ENCODE measurements around the gene LFNG.

Gene LFNG

DNA sequence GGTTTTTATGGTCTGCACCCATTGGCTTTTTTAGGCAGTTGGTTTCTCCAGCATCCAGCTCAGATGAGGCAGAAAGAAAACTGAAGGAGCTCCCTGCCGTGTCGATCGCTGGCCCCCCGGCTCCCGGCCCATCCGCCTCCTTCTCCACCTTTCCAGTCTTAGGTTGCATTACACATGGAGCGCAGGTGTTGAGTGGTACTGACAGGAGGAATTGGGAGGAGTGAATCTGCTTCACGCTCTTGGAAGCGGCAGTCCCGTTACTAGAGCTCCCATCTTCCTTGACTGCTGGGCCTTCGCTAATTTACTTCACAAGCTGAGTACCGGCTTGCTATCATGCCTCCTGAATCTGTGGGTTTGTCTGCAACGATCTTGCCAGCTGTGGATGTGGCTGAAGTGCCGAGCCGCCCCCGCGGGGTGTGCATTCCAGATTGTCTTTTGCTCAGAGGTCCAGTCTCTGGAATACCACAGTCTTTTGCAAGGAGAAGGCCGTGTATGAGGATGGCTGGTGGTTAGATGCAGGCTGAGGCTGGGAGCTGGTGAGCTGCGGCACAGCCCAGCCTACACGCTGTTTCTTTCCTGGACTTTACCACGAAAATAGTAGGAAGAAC lies 56.3 kb downstream of the LFNG start:
- DNase-seq: no peak

DNA sequence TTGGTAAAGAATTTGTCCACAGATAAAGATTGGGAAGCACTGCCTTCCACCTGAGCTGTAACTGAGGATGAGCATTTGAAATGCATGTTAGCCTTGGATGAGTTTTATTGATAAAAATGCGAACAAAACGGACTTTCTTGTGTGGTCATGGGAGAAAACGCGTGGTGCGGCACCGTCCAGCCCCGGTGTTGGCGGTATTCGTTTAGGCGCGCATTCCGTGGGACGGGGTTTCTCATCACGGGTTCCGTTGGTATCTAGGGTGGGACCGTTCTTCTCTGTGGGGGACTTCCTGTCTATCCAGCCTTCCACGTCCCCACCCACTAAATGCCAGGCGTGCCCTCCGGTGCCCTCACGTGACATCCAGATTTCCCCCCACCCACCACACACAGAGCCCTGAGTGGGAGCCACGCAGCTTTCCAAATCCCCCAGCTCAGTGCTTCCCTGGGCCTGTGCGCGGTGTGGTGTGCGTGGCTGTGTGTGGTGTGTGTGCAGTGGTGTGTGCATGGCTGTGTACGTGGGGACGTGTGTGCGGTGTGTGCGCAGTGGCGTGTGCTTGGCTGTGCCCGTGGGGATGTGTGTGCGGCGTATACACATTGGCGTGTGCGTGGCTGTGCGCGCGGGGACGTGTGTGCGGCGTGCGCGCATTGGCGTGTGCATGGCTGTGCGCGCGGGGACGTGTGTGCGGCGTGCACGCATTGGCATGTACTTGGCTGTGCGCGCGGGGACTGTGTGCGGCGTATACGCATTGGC lies 57.3 kb downstream of the LFNG start:
- no peak for DNase-seq
